COLO668 (cell line): ENCODE data around the gene NCOA7.
"Not testable (repeated sequence)": the region's sequence is repeated elsewhere in the genome, so short reads cannot be mapped to it uniquely, and the experiment has no call there.

Source experiments
- DNase-seq: peaks from one replicate; lab custom pipeline; 2025; ENCODE audit not compliant: unreplicated experiment; lab: John Stamatoyannopoulos, UW

NCOA7 gene

GRCh38 chr6:125836466-125836865, 45.7 kb downstream of the NCOA7 start:
- no peak for DNase-seq

DNA sequence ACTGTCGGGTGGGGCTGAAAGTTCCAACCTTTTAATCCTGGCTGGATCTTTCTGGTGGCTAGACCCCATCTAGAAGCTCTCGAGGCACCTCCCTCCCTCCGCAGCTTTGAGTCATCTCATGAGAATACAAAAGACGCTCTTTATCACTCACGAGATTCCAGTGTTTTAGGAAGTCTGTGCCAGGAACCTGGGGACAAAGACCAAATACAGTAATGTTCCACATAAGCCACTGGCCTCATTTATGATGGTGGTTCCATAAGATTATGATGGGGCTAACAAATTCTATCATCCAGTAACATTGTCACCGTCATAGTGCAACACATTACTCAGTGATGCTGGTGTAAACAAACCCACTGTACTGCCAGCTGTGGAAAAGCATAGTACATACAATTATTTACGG, 48.7 kb downstream of the NCOA7 start:
- DNase-seq = no peak

GRCh38 chr6:125839879-125840278, 49.1 kb downstream of the NCOA7 start:
- DNase-seq = no peak

DNA sequence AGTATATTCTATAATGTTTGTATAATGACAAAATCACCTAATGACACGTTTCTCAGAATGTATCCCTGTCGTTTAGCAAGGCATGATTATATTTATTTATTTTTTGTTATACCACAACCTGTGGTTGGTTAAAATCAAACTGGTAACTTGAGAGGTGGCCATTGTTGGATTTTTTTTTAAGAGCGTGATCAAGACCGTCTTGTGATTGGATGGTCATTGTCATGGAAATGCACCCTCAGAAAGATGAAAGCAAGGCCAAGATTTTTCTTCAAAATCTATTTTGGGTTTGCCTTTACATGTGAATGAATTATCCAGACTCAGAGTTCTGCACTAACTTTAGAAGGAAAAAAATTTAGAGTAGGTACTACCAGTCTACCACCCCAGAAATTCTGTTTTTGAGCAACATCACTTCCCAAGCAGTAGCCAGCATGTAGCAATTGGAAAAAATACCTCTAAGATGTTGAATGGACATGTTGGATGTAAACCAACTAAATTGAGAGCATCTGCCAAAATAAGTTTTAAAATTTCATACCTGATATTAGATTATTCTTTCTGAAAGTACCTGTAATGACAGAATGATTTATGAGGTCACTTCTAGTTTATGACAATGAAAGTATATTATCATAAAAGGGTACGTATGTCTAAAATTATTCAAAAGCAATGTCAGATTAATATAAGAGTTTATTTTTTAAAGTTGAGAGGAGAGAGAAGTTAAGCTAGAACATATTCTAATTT, 50.8 kb downstream of the NCOA7 start:
- no peak for DNase-seq

GRCh38 chr6:125842091-125842626, 51.4 kb downstream of the NCOA7 start:
- DNase-seq = no peak

GRCh38 chr6:125843593-125843992, 52.8 kb downstream of the NCOA7 start:
- DNase-seq = no peak

- no peak for DNase-seq
These were observed 54.2 kb downstream of the NCOA7 start for GRCh38 chr6:125844989-125845388.

DNA sequence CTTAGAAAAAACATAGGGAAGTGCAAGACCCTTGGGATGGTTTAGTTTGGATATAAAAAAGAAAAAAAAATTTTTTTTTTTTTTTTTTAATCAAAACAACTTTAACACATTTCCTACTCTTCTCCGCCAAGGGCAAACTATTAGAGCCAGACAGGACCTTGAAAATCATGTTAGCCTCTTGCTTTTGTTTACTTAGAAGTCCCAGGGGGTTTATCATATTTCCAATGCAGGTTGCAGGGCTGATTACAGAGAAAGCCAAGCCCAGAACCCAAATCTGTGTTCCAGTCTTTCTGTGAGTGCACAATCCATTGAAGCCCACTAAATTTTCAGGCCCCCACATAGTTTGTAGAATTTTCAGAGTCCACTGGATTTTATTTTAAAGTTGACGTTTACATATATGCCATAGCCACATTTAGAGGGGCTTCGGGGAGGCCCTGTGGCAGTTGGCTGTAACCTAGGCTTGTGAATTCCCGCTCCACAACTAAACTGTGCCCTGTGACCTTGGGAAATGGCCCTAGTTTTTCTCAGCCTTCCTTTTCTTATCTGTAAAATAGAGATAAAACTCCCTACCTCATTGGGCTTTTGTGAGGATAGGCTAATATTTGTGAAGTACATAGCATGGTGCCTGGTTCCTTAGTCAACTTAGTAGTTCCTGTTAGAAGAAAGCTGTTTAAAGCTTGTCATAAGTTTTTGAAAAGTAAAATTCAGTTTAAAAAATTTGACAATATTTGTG, 55.7 kb downstream of the NCOA7 start:
- DNase-seq = no peak

- DNase-seq = not testable (repeated sequence)
These were observed 57.5 kb downstream of the NCOA7 start for GRCh38 chr6:125848286-125848685.

GRCh38 chr6:125850361-125850760, 59.6 kb downstream of the NCOA7 start:
- no peak for DNase-seq

DNA sequence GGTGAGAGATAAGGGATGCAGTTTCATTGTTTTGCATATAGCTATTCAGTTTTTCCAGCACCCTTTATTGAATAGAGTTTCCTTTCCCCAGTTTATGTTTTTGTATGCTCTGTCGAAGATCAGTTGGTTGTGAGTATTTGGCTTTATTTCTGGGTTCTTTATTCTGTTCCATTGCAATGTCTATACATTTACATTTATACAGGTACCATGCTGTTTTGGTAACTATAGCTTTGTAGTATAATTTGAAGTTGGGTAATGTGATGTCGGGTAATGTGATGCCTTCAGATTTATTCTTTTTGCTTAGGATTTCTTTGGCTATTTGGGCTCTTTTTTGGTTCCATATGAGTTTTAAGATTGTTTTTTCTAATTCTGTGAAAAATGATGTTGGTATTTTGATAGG, 61.8 kb downstream of the NCOA7 start:
- no peak for DNase-seq

GRCh38 chr6:125853168-125853567, 62.4 kb downstream of the NCOA7 start:
- no peak for DNase-seq

GRCh38 chr6:125853756-125854155, 63.0 kb downstream of the NCOA7 start:
- no peak for DNase-seq

DNA sequence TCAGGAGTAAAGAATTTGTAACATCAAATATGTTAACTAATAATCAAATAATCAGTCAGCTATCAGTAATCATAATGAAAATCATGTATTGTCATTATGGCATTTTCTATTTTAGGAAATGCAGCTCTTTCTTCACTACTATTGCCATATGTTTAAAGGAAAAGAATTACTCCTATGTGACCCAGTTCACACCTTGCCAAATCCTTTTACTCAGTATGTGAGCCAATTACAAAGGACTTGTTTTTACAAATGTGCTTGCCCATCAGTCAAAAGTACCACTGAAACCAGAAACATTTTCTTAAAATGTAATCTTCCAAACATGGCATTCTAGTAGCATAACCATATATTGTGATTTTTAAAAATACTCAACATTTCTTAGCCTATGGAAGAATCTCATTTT, 63.6 kb downstream of the NCOA7 start:
- no peak for DNase-seq

DNA sequence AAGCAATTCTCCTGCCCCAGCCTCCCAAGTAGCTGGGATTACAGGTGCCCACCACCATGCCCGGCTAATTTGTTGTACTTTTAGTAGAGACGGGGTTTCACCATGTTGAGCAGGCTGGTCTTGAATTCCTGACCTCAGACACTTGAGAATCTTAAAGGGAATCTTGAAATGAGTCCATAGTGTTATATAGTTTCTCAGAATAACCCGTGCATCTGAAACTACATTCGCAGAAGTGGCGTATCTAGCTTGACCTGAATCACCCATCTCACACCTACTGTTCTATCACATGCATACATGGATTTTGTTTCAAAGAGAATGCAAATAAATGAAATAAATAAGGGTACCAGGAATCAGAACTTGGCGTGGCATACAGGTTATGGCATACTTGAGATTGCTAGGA, 65.0 kb downstream of the NCOA7 start:
- no peak for DNase-seq

- DNase-seq = no peak
These were observed 67.1 kb downstream of the NCOA7 start for GRCh38 chr6:125857846-125858245.

- peak; percentile 56 for DNase-seq
These were observed 67.9 kb downstream of the NCOA7 start for GRCh38 chr6:125858427-125859320.

- no peak for DNase-seq
These were observed 69.0 kb downstream of the NCOA7 start for GRCh38 chr6:125859727-125860126.

GRCh38 chr6:125863023-125863422, 72.3 kb downstream of the NCOA7 start:
- no peak for DNase-seq

DNA sequence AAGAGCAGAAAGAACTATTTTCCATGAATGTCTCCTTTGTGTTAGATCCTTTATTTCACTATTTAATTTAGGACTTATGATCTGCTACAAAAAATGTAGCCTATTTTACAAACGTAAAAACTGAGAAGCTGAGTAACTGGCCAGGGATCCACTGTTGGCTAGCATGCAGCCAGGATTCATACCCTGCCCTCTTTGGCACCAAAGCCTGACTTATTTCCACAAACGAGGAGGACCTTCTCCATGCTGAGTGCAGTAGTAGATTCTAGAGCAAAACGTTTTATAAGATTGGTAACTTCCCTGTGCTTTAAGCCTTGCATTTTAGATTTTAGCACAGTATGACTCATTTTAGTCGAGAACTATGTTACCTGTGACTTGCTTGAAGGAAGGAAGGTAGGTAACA, 74.3 kb downstream of the NCOA7 start:
- DNase-seq = no peak

DNA sequence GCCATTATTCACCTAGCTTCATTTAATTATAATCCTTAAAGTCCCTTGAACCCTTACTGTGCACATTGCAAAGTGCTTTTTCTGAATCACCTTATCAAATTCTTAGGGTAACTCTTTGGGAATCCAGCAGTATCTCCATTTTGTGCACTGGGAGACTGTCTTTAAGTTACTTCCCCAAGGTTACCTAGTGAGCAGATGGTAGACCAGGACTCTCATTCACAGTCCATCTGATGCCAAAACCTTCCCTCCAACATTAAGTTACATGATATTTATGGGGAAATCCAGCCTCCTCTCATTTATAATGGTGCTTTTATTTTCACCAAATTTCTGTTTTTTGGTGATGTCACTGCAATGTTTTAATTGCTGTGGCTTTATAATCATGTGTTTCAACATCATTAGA, 75.7 kb downstream of the NCOA7 start:
- no peak for DNase-seq
